ENCODE measurements around the gene PRF1.

- no peak for TF ChIP-seq REST (IDR thresholded peaks at IDR 0.05; ENCODE audit: insufficient read depth in 1 of 2, low read depth in 2 of 2, low read length in 2 of 2)
- TF ChIP-seq POLR2AphosphoS5 (IDR thresholded peaks at IDR 0.05; ENCODE audit: low read depth, low read length): no peak
- no peak for TF ChIP-seq SIN3A (IDR thresholded peaks at IDR 0.05; ENCODE audit: borderline replicate concordance, insufficient read depth, low read length)
- TF ChIP-seq TAF1 (IDR thresholded peaks at IDR 0.05; ENCODE audit: borderline replicate concordance, insufficient read depth, low read length): no peak
- TF ChIP-seq FOXP2 (optimal IDR thresholded peaks at IDR 0.05; ENCODE audit: borderline replicate concordance, extremely low read depth, extremely low read length, insufficient read depth): no peak
These were observed 11.7 kb downstream of the PRF1 start for GRCh38 chr10:70590655-70591416.

All from PFSK-1 (cell line).